NOMO-1 treated with dmso at 0.1 percent for 144 hours (cell line): ENCODE data around the gene FBLN1.
A peak's percentile ranks its signal among the peaks of the same experiment; 100 is the strongest.
"Not testable (repeated sequence)": the region's sequence is repeated elsewhere in the genome, so short reads cannot be mapped to it uniquely, and the experiment has no call there.

Experiments used
- DNase-seq: peaks from one replicate; lab custom pipeline; 2025; ENCODE audit not compliant: unreplicated experiment; lab: John Stamatoyannopoulos, UW

The FBLN1 gene

DNA sequence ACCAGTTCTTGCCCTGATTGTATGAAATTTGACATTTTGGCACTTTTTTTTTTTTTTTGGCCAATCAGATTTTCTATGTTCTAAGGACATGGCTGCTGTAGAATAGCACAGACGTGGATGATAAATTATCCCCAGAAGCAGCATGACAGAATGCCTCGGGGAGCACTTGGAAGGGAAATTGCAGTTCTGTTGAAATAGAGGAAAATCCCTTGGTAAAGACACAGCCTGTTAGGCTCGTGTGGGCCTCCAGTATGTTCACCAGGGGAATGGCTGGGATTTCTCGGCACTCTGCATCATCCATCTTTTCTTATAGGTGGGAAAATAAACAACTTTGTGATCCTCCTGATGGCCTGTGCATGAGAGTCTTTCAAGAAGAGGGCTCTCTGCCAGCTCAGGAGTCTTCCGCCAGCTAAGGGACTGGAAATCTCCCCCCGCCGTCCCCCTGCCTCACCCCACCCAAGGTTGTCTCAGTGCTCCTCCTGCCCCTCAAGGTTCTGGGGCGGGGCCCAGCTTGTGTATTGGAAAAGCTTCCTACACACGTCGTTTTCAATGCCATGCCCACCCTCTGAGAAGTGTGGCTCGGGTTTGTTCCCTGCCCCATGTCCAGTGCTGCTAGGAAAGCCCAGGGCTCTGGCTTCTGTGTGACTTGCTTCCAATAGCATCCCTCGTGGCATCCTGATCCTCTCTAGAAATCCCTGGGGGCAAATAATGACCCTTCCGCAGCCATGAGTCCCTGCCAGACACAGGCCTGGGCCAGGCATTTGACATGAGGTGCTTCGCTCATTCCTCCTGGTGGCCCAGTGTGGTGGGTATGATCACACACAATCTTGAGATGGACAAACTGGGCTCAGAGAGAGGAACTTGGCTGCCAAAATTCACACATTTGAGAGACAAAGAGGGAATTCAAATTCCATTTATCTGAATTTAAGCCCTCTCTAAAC, 98.4 kb downstream of the FBLN1 start:
- DNase-seq: no peak

DNA sequence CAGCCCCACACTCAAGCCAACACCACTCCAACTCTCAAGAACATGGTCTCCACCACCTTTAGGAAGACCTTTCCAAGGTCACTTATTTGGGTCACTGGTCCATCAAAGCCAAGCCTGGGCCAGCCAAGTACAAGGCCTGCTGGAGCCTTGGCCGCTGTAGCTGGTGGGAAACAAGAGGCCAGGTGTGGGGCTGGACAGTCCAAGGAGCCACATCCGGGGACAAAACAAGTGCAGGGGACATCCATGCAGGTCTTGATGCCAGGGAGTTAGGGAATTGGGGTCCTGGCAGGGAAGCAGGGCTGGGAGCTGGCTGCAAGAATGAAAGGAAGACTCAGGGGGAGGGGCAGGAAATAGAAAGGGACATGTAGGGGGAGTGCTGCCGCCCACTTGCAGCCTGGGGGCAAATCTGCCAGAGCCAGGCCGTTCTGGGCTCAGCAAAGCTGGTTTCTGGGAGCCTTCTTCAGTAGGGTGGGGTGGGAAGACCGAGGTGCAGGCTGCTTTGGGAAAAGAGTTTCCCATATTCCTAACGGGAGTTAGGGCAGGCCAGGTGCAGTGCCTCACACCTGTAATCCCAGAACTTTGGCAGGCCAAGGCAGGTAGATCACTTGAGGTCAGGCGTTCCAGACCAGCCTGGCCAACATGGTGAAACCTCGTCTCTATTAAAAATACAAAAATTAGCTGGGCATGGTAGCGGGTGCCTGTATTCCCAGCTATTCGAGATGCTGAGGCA, 99.5 kb downstream of the FBLN1 start:
- DNase-seq: no peak

DNA sequence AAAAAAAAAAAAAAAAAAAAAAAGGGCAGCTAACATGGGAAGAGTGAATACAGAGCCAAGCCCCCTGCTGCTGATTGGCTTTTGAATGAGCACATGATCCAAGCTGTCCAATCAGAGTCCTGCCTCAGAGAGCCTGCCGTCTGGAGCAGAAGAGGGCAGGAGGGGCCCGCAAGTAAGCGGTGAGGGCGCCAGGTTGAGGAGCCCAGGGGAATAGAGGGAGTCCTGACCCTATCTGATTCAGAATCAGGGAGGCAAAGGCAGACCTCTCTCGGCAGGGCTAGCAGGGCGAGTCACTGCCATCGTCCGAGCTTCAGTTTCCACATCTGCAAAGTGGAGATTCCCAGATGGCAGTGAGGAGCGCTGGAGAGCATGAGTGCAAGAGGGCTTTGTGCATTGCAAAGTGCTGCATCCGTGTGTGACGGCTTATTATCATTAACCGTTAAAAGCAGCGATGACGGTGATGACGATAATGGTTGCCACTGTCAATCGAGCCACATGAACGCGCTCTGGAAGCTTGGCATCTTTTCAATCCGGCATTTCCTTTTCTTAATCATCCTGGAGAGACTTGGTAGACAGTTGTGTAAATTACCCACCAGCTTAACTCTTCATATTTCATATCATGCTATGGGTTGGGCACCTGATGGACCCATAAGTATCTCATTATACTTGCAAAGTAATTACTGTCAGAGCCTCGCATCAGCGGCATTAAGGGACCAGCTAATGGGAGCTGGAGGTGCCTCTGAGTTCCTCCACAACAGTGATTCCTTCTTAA, 100.3 kb downstream of the FBLN1 start:
- no peak for DNase-seq

- DNase-seq: no peak
Measured at GRCh38 chr22:45603619-45604018, 100.9 kb downstream of the FBLN1 start.

GRCh38 chr22:45608045-45608444, 105.4 kb downstream of the FBLN1 start:
- not testable (repeated sequence) for DNase-seq

DNA sequence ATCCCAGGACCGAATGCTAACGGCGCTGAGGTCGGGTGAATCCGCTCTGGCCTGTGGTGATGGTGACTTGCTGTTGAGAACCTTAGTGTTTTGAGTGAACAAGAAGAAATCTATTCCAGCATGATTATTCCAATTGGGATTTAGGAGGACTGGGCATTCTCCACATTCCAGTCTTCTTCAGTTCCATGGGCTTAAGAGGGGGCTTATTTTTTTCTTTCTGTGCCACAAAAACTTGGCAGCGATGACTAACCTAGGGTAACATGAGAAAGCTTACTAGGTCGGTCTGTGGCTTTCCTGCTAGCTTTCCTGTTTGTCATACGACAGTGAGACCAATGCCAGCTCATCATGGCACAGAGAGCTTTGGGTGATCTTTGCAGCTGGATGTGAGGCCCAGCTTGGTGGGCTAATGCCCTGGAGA, 106.1 kb downstream of the FBLN1 start:
- no peak for DNase-seq

DNA sequence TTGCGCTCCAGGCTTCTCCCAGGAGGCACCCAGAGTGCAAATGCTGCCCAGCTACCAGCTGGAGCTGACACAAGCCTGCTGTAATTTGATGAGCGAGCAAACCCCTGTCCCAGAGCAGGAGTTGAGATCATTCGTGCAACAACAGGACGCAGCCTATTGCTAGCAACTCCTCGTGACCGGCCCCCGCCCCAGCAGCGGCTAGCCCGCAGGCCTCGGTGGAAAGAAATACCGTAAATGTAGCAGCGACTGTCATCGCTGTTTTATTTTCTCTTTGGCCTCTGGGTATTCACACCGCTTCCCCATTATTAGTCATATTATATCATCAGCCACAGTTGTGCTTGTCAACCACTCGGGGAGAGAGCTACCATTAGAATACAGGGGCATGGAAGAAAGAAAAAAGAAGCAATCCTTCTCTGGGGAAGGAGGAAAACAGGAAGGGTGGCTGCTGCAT, 109.8 kb downstream of the FBLN1 start:
- DNase-seq: peak; percentile 42

DNA sequence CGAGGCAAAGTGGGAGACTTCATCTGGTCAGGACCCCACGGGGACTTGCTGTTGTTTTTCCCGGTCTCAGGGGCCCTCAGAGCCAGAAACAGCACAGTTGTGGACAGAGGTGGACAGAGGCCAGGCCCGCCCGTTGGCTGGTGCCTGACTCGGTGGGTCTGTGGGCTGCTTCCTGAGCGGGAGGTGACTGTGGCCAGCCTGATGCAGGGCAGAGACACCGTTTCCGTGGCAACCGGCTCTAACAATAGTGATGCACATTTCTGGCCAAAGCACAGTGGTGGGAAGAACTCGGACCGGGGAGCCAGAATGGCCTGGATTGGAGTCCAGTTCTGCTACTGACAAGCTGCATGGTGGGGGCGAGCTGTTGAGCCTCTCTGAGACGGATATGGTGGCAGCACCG, 110.3 kb downstream of the FBLN1 start:
- DNase-seq: no peak

DNA sequence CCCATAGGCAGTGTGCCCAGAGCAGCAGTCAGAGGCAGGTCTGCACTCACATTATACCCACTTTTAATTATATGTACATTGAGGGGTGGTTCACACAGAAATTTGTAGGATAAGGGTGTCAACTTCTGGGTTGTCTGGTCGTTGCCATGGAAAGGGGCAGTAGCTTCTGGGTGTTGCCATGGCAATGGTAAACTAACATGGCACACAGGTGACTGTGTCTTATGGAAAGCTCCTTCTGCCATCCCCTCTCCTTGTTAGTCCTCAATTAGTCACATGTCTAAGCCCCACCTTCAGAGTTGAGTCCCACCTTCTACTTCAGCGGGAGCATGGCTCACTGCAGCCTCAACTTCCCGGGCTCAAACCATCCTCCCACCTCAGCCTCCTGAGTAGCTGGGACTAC, 112.7 kb downstream of the FBLN1 start:
- no peak for DNase-seq

DNA sequence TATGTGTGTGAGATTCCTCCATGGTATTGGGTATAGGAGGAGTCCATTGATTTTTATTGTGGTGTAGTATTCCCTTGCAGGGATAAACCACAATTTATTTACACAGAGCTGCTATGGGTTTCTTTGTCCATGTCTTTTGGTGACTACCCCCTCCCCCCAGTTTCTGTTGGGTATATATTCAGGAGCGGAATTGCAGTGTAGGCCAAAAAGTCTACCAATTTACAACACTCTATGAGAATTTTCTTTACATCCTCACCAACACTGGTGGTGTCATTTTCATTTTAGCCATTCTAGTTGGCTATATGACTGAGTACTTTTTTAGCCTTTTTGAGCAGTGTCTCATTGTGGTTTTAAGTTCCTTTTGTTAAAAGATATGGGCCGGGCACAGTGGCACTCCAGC, 113.7 kb downstream of the FBLN1 start:
- no peak for DNase-seq

DNA sequence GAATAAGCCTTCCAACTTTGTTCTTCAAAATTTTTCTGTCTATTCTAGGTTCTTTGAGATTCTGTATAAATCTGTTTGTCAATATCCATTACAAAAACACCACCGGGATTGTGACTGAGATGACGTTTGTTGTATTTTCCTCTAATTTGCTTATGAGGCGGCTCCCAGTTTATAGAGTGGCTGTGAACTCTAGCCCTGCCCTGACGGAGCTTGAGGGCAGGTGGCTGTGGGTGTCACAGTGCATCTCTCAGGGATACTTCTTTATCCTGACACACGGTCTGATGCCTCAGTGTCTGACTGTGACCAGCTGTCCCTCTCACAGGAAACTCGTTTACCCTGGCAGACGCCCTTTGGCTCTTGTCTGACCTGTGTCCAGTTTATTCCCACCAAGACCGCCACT, 115.3 kb downstream of the FBLN1 start:
- no peak for DNase-seq

DNA sequence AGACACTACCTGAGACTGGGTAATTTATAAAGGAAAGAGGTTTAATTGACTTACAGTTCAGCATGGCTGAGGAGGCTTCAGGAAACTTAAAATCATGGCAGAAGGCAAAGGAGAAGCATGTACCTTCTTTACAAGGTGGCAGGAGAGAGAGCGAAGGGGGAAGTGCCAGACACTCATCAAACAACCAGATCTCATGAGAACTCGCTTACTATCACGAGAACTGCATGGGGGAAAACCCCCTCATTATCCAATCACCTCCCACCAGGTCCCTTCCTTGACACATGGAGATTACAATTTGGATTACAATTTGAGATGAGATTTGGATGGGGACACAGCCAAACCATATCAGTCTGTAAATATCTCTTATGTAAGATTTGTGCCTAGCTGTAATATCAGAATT, 118.0 kb downstream of the FBLN1 start:
- DNase-seq: no peak

DNA sequence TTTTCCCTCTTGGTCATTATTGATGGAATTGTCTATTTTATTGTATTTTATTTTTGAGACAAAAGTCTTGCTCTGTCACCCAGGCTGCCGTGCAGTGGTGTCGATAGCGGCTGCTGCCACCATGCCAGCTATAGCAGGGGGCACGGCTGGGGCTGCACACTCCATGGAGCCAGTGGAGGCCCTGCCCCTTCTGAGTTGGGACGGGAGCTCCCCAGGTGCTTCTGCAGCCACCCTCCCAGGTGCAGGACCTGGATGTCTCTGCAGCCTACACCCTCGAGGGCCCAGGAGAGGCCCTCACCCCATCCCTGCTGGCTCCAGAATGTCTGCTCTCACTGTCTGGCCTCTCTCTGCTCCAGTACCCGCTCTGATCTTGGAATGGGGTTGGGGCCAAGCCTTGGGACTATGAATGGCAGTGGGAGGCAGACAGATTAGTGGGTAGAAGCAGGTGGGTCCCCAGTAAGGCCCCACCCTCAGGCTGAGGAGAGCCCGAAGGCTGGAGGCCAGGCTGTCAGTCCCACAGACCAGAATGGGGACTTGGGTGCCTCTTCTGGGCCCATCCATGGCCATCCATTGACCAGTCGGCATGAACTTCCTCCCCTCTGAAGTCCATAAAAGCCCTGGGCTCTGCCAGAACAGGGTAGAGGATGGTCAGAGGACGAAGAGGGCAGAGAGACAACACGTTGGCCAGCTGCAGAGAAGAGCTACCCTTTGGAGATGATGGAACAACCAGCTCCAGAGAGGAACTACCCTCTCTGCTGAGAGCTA, 119.3 kb downstream of the FBLN1 start:
- no peak for DNase-seq

DNA sequence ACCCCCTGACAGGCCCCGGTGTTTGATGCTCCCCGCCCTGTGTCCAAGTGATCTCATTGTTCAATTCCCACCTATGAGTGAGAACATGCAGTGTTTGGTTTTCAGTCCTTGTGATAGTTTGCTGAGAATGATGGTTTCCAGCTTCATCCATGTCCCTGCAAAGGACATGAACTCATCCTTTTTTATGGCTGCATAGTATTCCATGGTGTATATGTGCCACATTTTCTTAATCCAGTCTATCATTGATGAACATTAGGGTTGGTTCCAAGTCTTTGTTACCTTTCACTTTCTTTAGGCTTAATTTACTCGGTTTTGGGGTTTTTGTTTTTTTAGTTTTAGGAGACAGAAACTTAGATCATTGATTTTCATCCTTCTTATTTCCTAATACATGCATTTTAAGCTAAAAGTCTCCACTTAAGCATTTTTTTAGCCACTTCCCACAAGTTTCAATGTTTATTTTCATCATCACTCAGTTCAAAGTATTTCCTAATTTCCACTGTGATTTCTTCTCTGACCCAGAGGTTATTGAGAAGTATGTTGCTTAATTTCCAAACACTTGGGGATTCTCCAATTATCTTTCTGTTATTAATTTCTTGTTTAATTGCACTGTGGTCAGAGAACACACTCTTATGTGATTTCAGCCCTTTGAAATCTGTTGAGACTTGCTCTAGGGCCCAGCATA, 120.9 kb downstream of the FBLN1 start:
- peak; percentile 29 for DNase-seq

DNA sequence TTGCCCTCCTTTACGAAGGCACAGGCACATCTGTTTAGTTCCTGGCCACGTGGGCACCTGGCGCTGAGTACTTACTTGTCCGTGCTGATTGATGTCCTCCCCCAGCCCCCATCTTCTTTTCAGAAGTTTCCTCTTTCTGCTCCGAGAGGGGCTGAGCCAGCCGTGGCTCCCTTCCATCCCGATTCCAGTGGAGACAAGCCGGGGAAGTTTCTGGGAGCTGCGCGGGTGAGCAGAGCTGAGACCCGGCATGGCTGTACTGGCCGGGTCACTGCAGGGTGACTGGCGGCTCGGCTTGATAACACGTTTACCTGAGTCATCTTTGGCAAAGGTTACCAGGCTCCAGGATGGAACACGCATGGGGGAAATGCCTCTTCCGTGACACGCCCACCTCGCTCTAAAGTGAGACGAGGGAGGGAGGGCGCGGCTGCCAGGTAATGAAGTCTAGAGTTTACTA, 123.5 kb downstream of the FBLN1 start:
- no peak for DNase-seq

DNA sequence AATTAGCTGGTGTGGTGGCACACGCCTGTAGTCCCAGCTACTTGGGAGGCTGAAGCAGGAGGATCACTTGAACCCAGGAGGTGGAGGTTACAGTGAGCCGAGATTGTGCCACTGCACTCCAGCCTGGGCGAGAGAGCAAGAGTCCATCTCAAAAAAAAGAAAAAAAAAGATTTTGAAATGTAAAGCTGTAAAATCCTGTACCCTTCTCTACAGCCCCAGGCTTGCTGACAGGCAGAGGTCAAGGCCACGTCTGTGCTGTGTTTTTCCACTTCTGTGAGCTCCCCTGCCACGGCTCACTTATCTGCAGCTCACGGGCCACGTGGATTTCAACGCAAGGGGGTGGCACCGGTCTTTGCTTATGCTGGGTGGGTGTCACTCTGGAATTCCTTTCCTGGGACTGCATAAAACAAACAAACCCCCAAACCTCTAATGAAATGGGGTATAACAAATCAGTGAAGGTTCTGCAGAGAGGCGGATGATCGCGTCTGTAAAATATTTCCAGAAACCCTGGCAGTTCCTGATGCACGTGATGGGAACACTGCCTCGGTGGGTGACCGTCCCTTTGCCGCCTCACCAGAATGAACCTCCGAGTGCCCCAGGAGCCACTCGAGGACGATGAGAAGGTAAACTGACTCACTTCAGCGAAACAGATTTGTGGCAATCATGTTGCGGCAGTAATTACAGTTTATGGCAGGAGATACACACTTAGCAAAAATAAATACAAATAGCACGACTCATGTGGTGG, 125.0 kb downstream of the FBLN1 start:
- no peak for DNase-seq

DNA sequence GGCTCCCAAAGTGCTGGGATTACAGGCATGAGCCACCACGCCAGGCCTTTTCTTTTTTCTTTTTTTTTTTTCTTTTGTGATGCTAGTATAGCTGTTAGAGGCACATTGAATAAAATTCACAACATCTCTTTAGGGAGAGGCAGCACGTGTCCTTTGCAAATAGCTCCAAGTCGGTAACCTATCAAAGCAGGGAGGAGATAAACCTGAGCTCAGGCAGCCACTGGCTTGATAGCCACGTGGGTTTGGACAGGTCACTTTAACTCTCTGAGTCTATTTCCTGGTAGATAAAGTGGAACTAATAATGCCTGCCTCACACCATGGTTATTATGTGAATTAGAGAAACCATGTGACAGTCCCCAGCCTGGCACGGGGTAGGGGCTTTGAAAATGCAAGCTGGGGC, 125.8 kb downstream of the FBLN1 start:
- DNase-seq: no peak

DNA sequence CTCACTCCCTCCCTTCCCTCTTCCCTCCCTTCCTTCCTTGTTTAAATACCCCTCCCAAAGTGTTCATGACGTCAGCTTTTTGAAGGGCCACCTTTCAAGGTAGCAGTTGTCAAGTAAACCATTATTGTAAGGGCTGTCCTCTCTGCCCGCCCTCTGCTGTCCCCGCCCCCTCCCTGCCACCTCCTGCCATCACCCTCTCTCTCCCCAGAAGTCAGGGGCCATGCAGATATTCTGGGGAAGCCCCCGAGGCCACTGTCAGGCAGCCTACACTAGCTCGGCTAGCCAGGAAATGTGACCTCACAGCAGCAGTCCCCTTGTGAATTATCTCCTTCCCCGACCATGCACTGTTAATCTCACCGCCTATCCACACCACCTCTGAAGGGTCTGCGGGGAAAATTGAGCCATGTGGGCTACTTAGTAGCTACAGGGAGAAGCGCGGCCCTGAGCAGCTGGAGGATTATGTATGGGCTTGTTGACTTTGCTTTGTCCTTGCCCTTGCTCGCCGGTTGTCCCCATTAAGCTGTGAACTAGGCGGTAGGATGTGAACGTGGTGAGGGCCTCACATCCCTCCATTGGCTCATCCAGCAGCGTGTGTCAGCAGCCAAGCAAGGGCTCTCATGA, 126.9 kb downstream of the FBLN1 start:
- DNase-seq: no peak

GRCh38 chr22:45630436-45630835, 127.8 kb downstream of the FBLN1 start:
- no peak for DNase-seq
